Liver (tissue), 3 donors: ENCODE measurements around the gene EHD4.

Experiments used
- JUND ChIP-seq, 2 donors: IDR thresholded peaks; 2 replicates each; pipeline ENCODE4 v1.6.1; 2016; ENCODE audit warnings: antibody characterized with exemption in 2 of 2
- RAD21 ChIP-seq, 2 donors: IDR thresholded peaks; 2 replicates each; pipeline ENCODE4 v1.6.1; 2016; ENCODE audit warnings: antibody characterized with exemption in 2 of 2, mild to moderate bottlenecking in 2 of 2
- TAF1 ChIP-seq: conservative IDR thresholded peaks from 2 replicates; pipeline ENCODE4 v1.6.1; 2016; ENCODE audit warnings: antibody characterized with exemption, mild to moderate bottlenecking
- TF ChIP-seq, protein P1 (sequence below): fragments of 150-350 bp; IDR thresholded peaks from 2 replicates; pipeline ENCODE4 v1.5.1; 2017; ENCODE audit warnings: improper control_type of control experiment, low read depth, low read length; ENCODE audit not compliant: missing input control
- TF ChIP-seq, protein P2 (sequence below): IDR thresholded peaks from 2 replicates; pipeline ENCODE4 v1.6.1; 2016; ENCODE audit warnings: antibody characterized with exemption, mild to moderate bottlenecking
- TF ChIP-seq, protein P3 (sequence below): IDR thresholded peaks from 2 replicates; pipeline ENCODE4 v1.6.1; 2016; ENCODE audit warnings: antibody characterized with exemption
- TF ChIP-seq, protein P4 (sequence below): IDR thresholded peaks from 2 replicates; pipeline ENCODE4 v1.6.1; 2016; ENCODE audit warnings: antibody characterized with exemption
- donor health status: healthy.
- donor health status: healthy.

DNA sequence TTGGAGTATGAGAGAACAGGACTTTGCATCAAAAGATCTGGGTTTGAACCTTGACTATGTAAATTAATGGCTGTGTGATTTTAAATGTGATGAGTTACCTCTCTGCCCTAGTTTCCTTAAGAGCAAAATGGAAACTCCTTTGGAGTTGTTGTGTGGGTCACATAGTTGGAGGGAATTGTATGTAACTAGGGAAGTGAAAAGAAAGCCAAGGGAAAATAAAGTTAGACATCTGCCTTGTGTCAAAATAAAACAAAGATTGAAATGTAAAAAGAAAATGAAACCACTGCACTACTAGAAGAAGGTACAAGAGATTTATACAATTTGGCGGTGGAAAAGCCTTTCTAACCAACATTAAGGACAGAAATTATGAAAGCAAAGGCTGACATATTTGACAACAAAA is 1.7 kb upstream of the EHD4 start:
- TF ChIP-seq, protein P1, sequence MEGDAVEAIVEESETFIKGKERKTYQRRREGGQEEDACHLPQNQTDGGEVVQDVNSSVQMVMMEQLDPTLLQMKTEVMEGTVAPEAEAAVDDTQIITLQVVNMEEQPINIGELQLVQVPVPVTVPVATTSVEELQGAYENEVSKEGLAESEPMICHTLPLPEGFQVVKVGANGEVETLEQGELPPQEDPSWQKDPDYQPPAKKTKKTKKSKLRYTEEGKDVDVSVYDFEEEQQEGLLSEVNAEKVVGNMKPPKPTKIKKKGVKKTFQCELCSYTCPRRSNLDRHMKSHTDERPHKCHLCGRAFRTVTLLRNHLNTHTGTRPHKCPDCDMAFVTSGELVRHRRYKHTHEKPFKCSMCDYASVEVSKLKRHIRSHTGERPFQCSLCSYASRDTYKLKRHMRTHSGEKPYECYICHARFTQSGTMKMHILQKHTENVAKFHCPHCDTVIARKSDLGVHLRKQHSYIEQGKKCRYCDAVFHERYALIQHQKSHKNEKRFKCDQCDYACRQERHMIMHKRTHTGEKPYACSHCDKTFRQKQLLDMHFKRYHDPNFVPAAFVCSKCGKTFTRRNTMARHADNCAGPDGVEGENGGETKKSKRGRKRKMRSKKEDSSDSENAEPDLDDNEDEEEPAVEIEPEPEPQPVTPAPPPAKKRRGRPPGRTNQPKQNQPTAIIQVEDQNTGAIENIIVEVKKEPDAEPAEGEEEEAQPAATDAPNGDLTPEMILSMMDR = no peak
- TF ChIP-seq, protein P2, sequence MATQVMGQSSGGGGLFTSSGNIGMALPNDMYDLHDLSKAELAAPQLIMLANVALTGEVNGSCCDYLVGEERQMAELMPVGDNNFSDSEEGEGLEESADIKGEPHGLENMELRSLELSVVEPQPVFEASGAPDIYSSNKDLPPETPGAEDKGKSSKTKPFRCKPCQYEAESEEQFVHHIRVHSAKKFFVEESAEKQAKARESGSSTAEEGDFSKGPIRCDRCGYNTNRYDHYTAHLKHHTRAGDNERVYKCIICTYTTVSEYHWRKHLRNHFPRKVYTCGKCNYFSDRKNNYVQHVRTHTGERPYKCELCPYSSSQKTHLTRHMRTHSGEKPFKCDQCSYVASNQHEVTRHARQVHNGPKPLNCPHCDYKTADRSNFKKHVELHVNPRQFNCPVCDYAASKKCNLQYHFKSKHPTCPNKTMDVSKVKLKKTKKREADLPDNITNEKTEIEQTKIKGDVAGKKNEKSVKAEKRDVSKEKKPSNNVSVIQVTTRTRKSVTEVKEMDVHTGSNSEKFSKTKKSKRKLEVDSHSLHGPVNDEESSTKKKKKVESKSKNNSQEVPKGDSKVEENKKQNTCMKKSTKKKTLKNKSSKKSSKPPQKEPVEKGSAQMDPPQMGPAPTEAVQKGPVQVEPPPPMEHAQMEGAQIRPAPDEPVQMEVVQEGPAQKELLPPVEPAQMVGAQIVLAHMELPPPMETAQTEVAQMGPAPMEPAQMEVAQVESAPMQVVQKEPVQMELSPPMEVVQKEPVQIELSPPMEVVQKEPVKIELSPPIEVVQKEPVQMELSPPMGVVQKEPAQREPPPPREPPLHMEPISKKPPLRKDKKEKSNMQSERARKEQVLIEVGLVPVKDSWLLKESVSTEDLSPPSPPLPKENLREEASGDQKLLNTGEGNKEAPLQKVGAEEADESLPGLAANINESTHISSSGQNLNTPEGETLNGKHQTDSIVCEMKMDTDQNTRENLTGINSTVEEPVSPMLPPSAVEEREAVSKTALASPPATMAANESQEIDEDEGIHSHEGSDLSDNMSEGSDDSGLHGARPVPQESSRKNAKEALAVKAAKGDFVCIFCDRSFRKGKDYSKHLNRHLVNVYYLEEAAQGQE = no peak
- TF ChIP-seq JUND (IDR thresholded peaks at IDR 0.05) = no peak
- no peak for TF ChIP-seq RAD21 (IDR thresholded peaks at IDR 0.05)
- no peak for TF ChIP-seq TAF1
- TF ChIP-seq, protein P3, sequence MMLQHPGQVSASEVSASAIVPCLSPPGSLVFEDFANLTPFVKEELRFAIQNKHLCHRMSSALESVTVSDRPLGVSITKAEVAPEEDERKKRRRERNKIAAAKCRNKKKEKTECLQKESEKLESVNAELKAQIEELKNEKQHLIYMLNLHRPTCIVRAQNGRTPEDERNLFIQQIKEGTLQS = no peak
- TF ChIP-seq, protein P4, sequence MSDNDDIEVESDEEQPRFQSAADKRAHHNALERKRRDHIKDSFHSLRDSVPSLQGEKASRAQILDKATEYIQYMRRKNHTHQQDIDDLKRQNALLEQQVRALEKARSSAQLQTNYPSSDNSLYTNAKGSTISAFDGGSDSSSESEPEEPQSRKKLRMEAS = no peak
